Measurements from ENCODE around the gene GPR15LG.
"Not testable (repeated sequence)": the region's sequence is repeated elsewhere in the genome, so short reads cannot be mapped to it uniquely, and the experiment has no call there.

Gene GPR15LG

DNA sequence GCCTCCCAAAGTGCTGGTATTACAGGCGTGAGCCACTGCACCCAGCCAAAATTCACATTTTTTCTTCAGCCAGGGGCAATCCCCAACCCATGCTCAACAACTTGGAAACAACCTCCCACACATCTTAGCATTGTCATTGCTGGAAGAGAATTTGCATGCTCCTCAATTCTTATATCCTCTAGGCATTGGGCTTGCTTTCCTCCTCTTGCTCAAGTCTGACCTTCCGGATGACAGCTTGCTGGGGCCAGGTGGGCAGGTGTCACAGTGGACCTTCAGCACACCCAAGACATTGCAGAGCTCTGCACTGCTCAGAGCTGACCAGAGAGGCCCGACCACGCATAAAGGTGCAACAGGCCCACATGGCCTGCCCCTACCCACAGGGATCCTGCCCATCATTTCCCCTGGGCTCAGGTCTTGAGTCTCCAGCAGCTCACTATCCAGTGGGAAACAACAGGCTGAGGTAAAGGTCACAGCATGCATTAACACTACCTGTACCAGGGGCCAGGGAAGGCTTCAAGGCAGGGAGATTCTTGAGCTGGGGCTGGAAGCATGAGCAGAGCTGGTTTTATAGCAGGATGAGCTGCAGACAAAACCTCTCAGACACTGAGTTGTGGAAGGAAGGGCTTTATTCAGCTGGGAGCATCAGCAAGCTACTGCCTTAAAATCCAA lies 6.8 kb upstream of the GPR15LG start:
- DNase-seq: no peak

DNA sequence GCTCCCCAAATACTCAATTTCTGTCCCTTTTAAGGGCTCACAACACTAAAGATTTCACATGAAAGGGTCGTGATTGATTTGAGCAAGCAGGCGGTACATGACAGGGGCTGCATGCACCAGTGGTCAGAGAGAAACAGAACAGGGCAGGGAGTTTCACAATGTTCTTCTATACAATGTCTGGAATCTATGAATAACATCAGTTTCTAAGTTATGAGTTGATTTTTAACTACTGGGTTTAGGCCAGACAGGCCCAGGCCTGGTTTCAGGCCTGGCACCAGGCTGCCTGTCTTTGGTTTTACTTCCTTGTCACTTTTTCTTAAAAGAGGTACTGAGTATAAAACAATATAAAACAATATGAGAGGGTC lies 6.3 kb upstream of the GPR15LG start:
- not testable (repeated sequence) for DNase-seq

DNA sequence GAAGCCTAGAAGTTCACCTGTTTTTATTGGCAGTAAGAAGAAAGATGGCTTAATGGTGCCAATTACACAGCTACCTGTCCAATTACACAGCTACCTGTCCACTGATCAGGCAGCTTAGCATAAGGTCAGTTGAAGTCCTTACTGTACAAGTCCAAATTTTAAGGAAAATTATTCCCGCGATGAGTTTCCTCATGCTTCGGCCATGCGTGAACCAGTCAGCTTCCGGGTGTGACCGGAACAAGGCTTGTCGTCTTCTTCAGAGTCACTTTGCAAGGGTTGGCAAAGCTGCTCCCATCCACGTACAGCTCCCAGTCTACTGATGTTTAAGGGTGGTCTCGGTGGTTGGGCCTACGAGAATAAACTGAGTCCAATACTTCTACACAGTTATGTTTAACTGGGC lies 5.2 kb upstream of the GPR15LG start:
- not testable (repeated sequence) for DNase-seq

DNA sequence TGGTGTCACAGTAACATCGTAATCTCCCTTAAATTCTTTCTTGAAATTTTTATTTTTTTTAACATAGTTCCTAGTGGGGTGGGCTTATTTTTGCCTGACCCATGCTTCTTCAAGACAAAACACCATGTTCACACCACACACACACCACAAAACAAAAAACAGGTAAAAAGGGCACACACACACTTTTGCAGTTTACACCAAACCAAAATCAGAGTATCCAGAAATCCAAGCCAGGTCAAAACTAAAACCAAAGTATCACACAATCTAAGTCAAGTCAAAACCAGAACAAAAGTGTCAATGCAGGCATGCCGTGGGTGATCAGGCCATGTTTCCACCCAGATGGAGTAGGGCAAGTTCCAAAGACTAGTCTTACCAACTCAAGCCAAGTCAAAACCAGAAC lies 2.4 kb upstream of the GPR15LG start:
- DNase-seq: not testable (repeated sequence)

DNA sequence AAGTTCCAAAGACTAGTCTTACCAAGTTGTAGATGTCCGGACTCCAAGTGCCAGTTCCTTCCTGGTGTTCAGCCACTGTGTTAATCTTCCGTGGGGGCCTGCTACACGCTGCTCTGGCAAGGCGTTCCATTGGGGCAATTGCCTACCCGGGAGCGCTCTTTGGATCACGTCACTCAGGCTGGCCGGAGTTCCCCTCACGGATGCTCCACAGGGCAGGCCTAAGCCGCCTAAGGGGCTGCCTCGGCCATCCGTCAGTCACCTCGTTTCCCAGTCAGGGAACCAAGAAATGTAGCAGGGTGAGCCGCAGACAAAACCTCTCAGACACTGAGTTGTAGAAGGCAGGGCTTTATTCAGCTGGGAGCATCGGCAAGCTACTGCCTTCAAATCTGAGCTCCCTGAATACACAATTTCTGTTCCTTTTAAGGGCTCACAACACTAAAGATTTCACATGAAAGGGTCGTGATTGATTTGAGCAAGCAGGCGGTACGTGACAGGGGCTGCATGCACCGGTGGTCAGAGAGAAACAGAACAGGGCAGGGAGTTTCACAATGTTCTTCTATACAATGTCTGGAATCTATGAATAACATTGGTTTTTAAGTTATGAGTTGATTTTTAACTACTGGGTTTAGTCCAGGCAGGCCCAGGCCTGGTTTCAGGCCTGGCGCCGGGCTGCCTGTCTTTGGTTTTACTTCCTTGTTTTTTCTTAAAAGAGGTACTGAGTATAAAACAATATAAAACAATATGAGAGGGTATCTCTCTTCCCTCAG lies 1.7 kb upstream of the GPR15LG start:
- DNase-seq: not testable (repeated sequence)

DNA sequence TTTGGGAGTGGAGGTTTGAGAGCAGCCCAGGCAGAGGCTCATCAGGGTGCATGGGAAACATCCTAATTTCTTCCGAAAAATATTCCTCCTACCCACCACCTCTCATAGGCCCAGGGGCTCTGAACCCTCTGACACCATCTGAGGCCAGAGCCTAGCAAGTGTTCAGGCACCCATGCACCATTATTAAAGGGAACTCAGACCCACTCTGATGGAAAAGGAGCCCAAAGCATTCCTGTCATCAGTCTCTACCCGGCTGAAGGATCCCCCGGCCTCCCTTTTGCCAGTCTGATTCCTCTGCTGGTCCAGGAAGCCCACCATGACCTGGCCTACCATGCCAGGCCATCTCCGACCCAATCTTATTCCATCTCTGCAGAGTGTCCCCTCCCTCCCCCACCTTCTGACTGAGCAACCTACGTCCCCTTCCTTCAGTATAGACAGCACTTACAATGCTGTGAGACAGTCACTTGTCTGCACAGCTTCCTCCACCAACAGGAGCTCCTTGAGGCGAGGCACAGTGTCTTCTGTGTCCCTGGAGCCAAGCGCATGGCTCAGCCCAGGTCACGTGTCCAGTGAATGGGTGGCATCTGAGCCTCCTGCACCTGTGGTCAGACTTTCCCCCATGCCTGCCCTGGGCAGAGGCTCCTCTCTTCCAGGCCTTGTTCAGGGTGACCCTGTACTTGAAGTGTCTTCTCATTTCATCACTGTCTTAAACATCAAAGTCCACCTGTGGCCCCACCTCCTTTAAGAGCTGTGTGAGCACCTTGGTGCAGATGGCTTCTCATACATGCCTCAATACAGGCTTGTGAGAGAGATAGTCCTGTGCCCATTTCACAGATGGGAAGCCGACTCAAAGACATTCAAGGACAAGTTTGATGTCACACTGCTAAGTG lies 889 bp upstream of the GPR15LG start:
- no peak for DNase-seq

DNA sequence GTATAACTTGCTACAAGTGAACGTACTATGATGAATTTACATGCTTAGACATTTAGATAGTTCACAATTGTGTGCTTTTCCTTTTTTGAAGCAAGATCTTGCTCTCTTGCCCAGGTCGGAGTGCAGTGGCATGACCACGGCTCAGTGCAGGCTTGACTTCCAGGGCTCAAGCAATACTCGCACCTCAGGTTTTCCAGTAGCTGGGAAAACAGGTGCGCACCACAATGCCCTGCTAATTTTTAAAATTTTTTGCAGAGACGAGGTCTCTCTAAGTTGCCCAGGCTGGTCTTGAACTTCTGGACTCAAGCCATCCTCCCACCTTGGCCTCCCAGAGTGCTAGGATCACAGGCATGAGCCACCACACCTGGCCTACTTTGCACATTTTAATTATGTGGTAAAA lies 1.8 kb downstream of the GPR15LG start:
- DNase-seq: no peak

DNA sequence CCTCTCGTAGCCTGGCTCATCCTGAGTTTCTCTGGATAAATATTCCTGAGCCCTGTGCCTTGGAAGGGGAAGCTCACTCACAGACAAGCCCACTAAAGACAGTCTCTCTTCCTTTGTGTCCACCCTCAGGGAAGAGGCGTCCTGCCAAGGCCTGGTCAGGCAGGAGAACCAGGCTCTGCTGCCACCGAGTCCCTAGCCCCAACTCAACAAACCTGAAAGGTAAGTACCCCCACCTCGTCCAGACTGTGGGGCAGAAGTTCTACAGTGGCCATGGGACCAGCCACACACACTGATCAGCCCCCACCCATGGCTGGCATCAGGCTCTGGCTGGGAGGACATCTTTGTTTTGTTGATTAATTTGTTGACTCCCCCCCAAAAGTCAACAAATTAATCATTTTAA lies 2.8 kb downstream of the GPR15LG start:
- no peak for DNase-seq

DNA sequence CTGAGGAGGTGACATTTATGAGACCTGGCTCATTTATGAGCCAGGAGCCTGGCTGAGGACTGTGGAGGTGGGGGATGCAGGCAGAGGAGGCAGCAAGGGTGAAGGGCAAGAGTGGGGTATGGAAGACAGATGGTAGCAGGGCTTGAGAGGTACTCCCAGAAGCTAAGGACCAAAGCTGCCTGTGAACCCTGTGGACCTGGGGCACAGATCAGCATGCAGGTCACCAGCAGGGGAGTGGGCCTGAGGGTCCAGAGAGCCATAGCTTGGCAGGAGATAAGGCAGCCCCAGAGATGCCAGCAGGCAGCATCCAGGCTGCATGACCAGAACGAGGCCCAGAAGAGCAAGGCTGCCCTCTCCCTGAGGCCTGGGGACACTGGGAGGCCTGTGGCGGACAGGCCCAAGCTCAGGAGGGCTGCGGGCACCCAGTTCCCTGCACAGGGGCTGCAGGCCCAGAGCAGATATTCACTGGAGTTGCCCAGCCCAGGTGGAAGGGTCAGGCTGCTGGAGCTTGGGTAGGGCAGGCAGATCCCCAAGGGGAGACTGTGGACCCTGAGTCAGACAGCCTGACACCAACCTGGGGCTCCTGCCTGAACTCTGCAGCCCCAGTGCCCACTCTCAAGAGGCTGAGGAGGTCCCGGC lies 3.4 kb downstream of the GPR15LG start:
- no peak for DNase-seq

DNA sequence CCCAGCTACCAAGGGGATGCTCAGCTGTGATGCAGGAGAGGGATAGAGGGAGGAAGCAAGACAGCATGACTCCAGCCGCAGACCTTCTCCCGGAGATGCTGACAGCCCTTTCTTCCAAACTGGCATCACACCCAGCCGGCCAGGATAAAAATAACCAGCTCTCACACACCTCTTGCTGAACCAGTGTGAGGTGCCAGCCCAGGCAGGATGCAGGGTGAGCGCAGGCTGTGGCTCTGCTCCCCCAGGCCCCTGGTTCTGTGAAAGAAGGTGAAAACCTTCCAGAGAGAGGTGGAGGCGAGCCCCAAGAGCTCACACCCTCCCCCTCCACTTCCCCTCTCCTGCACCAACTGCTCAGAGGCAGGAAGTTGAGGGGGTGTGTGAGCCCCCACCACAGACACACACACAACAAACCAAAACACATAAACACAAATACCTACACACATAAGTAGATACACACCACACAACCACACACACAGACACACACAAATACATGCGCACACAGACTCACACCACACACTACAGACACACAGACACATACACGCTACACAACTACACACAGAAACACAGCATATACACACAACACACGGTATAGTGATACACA lies 4.0 kb downstream of the GPR15LG start:
- no peak for DNase-seq

DNA sequence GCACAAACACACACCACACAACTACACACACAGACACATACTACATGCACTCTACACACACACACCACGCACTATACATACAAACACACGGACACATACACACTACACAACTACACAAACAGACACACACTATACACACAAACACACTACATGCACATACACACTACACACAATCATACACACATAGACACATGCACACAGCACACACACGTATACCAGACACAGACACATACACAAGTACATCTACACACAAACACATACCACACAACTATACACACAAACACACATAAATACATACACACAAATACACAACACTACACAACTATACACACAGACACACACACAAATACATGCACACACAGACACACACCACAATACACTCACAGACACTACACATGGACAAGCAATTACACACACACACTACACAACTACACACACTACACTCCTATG lies 4.6 kb downstream of the GPR15LG start:
- no peak for DNase-seq

DNA sequence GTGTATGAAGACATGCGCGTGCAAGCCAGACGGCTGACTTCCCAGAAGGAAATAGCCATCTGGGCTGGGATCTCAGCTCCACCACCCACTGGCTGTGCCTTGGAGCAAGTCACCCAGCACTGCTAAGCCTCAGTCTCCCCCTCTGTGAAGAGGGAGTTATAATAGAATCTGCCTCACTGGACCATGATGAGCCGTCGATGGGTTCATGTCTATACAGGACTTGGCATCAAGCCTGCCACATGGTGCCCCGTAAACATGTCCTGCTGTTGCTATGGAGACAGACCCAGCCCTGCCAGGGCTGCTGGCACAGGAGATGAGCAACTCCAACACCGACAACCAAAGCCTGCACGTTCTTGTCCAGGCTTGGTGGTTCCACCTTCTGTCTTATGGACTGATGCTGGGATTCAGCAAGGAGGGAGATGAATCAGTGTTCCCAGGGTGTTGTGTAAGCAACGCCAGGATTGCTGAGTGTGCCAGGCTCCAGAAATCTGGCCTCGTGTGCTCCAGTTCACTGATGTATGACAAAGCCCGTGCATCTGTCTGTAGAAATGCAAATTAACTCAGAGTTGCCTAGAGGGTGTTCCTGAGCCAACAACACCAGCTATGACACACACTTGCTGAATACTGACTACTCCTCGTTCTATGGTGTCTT lies 5.6 kb downstream of the GPR15LG start:
- no peak for DNase-seq

DNA sequence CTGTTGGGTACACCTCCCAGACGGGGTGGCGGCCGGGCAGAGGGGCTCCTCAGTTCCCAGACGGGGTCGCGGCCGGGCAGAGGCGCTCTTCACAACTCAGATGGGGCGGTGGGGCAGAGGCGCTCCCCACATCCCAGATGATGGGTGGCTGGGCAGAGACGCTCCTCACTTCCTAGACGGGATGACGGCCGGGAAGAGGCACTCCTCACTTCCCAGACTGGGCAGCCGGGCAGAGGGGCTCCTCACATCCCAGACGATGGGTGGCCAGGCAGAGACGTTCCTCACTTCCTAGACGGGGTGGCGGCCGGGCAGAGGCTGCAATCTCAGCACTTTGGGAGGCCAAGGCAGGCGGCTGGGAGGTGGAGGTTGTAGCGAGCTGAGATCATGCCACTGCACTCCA lies 6.8 kb downstream of the GPR15LG start:
- not testable (repeated sequence) for DNase-seq

DNA sequence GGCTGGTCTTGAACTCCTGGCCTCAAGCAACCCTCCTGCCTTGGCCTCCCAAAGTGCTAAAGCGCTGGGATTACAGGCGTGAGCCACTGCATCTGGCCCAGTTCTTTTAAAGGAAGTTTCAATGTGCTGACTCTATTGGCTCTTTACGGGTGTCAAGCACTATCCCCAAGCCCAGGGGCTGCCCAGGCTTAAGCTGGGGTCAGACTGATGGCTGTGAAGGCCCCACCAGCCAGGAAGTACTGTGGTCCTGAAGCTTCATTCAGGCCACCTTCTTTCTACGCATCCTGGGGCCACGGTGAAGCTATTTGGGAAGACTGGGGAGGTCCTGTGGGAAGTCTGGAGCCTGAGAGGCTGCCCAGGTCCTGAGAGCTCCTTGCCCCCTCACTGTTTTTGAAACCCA lies 8.0 kb downstream of the GPR15LG start:
- no peak for DNase-seq

DNA sequence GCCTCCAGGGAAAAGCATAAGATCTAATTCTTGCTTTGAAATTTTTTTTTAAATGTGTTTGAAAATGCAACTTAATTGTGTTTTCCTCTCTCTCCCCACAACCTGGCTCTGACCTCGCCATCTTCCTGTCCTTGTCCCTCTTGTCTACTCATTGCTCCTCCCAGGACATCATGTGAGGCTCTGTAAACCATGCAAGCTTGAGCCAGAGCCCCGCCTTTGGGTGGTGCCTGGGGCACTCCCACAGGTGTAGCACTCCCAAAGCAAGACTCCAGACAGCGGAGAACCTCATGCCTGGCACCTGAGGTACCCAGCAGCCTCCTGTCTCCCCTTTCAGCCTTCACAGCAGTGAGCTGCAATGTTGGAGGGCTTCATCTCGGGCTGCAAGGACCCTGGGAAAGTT lies 10.9 kb downstream of the GPR15LG start:
- DNase-seq: no peak

DNA sequence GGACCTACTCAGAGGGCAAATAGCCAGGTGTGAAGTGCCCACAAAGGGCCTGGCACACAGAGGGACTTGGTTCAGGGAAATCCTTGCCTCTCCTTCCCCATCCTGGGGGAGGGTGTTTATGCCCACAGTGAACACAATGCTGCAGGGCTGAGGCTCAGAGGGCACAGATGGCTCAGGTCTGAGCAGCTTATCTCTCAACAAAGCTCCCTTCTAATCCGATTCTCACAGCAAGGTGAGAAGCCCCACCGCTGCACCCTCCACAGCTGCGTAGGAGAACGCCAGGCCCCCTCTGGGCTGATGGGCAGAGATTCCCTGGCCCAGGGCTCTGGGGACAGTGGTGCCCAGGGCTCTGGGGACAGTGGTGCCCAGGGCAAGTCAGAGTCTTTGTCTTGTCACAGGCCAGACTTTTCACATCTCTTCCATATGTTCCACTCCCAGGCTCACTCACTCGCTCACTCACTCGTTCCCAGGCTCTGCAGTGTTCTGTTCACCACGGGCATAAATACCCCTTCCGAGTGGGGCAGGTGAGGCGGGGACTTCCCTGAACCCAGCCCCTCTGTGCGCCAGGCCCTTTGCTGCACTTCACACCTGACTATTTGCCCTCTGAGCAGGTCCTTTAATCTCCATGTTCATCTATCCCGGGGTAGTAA lies 12.1 kb downstream of the GPR15LG start:
- no peak for DNase-seq

DNA sequence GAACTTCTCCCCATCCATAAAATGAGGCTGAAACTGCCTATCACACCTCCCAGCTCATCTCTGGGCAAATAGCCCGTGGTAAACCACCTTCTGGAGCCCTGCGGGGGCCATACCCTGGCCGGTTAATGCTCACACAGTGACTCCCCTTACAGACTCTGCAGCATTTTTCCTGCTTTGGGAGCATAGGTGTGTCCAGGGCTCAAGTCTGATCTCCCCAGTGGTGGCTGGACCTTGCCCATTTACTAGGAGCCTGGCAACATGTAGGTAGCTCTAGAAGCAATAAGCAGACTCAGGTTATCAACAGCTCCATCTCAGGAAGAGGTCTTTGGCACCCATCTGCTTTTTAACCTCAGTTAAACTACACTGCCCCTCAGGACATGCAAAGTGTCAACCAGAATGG lies 15.2 kb downstream of the GPR15LG start:
- DNase-seq: no peak

DNA sequence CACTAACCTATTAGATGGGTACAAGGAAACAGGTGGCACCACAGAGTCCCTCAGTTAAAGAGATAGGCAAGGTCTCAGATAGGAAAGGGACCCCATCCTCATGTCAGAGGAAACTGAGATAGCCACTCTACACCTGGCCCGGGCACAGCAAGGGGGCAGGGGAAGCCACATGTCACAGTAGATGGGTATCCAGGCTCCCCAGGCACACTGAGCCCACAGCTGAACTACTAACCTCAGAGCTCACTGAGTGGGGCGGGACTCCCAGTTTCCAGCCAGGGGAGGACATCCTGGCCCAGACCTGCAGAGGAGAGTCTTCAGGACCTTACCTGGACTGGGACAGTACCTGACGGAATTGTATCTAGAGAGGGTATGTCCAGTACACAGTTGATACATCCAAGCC lies 17.0 kb downstream of the GPR15LG start:
- DNase-seq: no peak

DNA sequence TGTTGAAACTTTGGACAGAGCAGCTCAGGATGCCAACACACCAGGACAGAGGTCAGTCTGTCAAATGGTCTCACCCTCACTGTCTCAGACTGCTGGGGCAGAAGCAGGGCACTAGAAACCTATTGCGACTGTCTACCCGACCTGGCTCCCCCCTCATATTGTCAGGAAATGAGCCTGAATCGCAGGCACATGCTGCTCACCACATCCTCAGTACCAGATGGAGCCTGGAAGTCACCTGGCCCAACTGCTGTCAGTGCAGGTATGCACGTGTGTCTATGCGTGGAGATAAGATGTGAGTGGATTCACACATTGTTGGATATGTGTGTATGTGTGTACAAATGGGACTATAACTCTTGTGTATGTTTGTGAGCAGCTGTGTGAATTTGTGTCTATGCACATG lies 17.5 kb downstream of the GPR15LG start:
- no peak for DNase-seq

DNA sequence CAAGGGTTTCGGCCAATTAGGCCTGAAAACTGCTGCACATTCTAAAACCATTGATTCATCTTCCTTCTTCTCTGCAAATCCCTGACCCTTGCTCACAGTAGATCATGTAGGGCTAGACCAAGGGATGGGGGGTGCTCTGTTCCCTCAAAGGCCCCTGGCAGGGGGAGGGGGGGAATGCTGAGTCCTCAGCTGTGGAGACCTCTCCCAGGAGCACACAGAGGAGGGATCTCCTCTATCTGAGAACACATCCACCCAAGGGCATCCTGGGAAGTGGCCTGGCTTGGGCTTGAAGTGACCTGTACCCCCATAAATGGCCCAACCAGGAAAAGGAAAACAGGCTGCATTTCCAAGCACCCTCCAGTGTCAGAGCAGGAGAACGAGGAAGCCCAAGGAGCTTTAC lies 19.7 kb downstream of the GPR15LG start:
- DNase-seq: no peak

DNA sequence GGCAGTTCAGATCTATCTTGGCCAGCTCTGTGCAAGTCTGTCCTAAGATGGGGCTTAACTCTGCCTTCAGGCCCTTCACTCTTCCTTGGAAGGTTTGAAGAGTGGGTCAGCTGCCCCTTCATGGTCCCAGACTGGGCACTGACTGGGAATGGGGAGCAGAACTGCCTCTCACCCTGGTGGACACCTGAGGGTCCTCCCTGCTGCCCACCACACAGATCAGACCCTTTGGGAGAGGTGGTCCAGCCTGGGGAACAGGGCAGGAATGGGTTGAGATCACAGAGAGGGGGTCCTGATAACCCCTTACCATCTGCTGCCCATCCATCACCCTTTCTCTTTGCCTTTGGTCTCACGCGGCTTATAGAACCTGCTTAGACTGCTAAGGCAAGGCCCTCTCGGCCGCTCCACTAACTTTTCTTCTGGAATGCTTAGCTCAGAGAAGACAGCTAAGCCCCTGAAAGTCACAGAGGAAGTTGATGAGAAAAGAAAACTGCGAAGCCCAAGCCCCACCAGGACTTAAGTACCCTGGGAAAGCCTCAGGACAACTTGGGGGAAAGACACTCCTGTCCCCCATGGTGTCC lies 20.3 kb downstream of the GPR15LG start:
- DNase-seq: no peak

Data from right hindlimb (tissue), 1 donor.